GM11168 (cell line): ENCODE measurements around the gene GEMIN8.

ENCODE experiments used
- in situ Hi-C: fragments of 300-500 bp; cut with MboI; formaldehyde crosslinking; loops from one replicate; pipeline ENCODE4 v1.12.0; 2022; ENCODE audit warnings: low sequenced_read_pairs; ENCODE audit not compliant: unreplicated experiment

Gene GEMIN8, protein sequence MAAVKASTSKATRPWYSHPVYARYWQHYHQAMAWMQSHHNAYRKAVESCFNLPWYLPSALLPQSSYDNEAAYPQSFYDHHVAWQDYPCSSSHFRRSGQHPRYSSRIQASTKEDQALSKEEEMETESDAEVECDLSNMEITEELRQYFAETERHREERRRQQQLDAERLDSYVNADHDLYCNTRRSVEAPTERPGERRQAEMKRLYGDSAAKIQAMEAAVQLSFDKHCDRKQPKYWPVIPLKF

GRCh38 chrX:14029425-14030173 is at the start of gene GEMIN8:
Gene GEMIN8, minus strand, starts transcription at chrX:14029892. Its CDS starts 8,414 bp downstream, at chrX:14021478.
- in situ Hi-C loops, result loop anchor here (5.0 to 25.0 kb wide), 4 partner anchors 132 to 517 kb away; no protein-coding TSS in a partner anchor

DNA sequence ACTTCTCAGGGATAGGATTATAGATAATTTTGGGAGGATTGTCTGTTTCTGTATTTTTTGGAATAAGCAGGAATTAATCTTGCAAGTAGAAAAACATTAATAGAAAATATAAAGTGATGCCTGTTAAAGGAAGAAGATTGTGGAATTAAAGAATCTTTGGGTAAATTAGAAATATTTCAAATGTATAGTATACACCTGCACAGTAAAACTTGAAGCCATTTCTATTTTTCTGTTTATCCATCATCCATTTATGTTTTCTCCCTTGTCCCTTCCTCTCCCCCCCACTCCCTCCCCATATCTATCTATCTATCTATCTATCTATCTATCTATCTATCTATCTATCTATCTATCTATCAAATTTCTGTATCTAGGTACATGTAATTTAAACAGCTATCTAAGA is 46.9 kb upstream of the GEMIN8 start:
- in situ Hi-C loops, result loop anchor here (25.0 kb wide), 2 partner anchors 436 to 636 kb away; no protein-coding TSS in a partner anchor

DNA sequence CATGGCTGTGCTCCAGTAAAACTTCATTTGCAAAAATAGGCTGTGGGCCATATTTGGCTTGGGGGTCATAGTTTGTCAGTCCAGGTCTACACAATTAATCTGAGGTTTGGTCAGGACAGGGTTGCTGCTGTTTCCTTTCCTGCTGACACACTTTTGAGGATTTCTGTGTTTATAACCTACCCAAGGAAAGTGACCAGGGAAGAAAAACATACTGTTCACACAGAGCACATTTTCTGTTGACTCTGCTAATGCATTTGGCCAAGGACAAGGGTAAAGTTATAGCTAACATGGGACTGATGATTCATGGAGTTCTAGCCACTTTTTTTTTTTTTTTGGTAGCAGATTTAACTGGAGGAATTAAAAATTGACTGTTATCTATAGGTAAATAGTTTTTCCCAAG is 43.9 kb upstream of the GEMIN8 start:
- in situ Hi-C loops, result loop anchor here (25.0 kb wide), 1 partner anchor 1064 kb away; no protein-coding TSS in a partner anchor

- in situ Hi-C loops, result loop anchor here (25.0 kb wide), 1 partner anchor 1064 kb away; no protein-coding TSS in a partner anchor
Measured at GRCh38 chrX:14073071-14073470, 43.4 kb upstream of the GEMIN8 start.

DNA sequence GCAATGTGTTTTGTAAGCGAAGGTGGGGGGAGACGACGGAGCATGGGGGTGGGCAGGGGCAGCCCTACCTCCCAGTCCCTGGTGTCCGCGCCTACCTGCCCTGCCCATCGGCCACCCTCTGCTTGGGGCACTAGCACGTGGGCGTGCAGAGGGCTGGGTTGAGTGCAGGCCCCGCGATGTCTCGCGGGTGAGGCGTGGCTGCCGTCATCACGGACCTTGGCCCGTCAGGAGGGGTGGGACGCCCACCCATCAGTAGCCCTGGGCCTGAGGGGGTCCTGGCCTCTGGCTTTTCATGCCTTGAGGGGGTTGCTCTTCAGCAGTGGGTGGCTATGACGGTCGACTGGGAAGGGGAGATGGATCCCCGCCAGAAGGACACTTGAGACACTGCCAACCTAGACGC is 36.1 kb upstream of the GEMIN8 start:
- in situ Hi-C loops, result loop anchor here (25.0 kb wide), 1 partner anchor 1072 kb away; no protein-coding TSS in a partner anchor

DNA sequence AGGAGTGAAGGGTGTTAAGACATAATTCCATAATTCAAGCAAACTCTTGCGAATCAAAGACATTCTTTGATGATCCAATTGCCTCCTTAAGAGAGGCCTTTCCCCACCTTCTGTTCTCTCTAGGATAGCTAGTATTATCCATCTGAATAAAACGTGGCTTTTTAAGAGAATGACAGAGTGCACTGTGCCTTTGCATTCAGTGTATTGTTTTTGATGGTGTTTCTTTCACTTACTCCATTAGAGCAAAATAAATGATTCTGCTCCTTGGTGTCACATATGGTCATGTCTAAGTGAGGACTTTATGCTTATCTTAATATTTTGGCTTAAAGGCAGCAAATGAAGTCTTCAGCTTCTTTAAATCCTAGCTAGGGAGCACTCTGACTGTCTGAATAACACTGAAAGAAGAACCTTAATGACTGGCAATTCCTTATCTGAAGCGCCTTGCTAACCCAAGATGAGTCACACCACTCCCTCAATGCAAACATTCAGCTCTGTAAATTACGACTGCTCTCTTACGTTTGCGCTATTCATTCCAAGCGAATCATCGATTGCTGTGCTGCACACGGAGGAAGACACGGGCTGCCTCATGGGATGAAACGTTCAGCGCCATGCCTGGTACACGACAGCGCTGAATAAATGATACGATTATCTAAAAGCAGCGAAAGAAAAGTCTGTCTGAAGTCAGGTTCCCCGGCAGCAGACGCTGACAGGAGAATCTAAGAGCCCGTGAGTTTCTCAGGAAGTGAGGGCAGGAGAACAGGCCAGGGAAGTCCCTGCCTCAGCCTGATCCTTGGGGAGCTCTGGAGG is 35.1 kb upstream of the GEMIN8 start:
- in situ Hi-C loops, result loop anchor here (25.0 kb wide), 1 partner anchor 1072 kb away; no protein-coding TSS in a partner anchor

GRCh38 chrX:14062524-14062923 is 32.8 kb upstream of the GEMIN8 start:
- in situ Hi-C loops, result loop anchor here (25.0 kb wide), 1 partner anchor 1075 kb away; no protein-coding TSS in a partner anchor

DNA sequence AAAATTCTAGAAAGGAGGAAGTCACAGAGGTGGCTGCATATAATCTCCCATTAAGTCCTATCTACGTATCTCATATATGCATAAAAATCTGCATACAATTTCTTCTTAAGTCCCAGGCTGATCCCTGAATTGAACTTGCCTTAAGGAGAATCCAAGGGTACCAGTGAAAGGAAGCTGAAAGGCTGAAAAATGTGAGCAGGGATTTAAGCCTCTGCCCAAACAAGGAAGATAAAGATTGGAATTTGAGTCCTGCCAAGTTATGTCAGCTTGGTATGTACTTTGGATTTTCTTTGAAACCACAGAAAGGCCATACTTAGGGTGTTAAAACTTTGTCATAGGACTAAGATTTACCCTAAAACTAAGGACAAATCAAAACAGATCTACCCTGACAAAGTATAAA is 26.5 kb upstream of the GEMIN8 start:
- in situ Hi-C loops, result loop anchor here (25.0 kb wide), 1 partner anchor 1081 kb away; no protein-coding TSS in a partner anchor

DNA sequence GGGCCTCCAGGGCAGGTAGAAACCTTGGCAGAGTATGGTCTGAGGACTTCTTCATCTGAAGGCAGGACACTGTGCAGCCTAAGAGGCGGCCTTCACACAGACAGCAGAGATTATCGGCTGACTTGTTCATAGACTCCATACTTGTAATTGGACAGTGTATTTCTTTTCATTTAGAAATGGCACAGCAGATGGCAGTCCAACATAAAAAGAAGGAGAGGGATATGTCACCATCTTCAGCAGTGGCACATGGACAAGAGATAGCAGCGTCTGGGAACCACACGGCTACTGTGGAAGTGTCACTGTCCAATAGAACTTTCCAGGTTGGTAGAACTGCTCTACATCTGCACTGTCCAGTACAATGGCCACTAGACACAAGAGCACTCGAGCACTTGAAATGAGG is 21.7 kb upstream of the GEMIN8 start:
- in situ Hi-C loops, result loop anchor here (25.0 kb wide), 1 partner anchor 1086 kb away; no protein-coding TSS in a partner anchor

- in situ Hi-C loops, result loop anchor here (25.0 kb wide), 1 partner anchor 1087 kb away; no protein-coding TSS in a partner anchor
Measured at GRCh38 chrX:14050709-14051108, 21.0 kb upstream of the GEMIN8 start.

DNA sequence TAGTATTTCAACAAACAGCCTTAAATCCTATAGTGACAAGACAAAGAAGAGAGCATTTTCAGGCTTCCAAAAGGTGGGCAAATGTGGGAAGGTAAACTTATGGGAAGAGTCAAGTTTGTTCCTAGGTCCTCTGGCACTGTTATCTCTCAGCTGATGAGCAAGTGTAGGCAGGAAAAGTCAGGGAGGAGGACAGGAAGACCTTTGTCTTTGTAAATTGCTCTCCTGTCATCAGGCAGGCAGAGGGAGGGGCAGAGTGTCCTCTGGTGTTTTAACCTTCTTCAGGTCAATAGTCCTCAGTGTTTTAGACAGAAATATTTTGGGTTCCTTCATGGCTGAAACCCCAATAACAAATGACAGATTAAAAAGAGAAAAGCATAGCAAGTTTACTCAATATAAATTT is 13.5 kb upstream of the GEMIN8 start:
- in situ Hi-C loops, result loop anchor here (25.0 kb wide), 1 partner anchor 531 kb away; no protein-coding TSS in a partner anchor

- in situ Hi-C loops, result loop anchor here (10.0 to 25.0 kb wide), 2 partner anchors 375 to 527 kb away; no protein-coding TSS in a partner anchor
Measured at GRCh38 chrX:14039344-14039743, 9.7 kb upstream of the GEMIN8 start.

- in situ Hi-C loops, result loop anchor here (10.0 to 25.0 kb wide), 2 partner anchors 374 to 526 kb away; no protein-coding TSS in a partner anchor
Measured at GRCh38 chrX:14038375-14039085, 8.8 kb upstream of the GEMIN8 start.

DNA sequence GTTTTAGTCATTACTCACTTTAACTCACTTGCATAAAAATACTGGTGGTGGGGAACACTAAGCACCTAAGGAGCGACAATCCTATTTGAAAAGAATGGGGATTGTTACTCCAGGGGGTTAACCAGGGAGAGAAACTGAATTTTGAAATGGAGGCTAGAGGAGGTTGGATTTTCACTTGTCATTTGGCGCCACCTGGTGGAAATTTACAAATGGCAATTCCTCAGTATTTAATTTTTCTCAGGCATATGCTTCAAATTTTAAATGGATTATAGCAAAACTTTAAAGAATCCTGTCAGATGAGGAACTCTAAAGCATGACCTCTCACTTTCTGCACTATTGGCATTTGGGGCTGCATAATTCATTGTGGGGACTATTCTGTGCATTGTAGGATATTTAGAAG is 2.7 kb upstream of the GEMIN8 start:
- in situ Hi-C loops, result loop anchor here (5.0 to 25.0 kb wide), 3 partner anchors 135 to 520 kb away; no protein-coding TSS in a partner anchor

DNA sequence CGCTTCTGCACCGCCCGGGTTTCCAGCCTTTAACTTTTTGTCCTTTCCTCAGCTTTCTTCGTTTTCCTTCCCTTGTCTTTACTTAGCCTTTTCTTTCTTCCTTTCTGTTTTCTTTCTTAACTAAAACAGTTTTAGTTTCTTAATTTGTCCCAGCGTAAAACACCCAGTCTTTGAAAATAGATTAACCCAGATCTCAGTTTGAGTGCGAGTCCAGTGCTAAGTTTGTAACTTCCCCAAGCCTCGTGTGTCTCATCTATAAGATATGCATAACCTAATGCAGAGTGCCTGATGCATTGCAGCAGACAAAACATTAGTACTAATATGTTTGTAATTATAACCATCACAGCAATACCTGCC is 460 bp upstream of the GEMIN8 start:
- in situ Hi-C loops, result loop anchor here (5.0 to 25.0 kb wide), 3 partner anchors 133 to 518 kb away; no protein-coding TSS in a partner anchor

- in situ Hi-C loops, result loop anchor here (10.0 to 25.0 kb wide), 2 partner anchors 264 to 517 kb away; no protein-coding TSS in a partner anchor
Measured at GRCh38 chrX:14029039-14029424, 660 bp downstream of the GEMIN8 start.

DNA sequence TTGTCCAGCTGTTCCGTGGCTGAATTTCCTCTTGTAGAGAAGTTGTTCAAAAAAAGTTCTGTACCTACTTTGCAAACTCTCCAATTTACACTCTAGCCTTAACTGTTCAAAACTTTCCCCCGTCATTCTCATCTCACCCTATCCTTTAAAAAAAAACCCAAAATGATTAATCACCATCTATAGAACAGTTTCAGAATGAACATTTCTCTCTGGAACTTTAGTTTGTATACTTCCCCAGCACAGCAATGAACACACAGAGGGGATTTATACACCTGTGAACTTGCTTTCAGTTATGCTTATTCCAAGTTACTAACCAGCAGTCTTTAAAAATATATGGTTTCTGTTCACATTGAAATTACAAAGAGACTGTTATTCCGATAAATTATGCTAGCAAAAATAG is 1.2 kb downstream of the GEMIN8 start:
- in situ Hi-C loops, result loop anchor here (10.0 to 25.0 kb wide), 2 partner anchors 264 to 516 kb away; no protein-coding TSS in a partner anchor

DNA sequence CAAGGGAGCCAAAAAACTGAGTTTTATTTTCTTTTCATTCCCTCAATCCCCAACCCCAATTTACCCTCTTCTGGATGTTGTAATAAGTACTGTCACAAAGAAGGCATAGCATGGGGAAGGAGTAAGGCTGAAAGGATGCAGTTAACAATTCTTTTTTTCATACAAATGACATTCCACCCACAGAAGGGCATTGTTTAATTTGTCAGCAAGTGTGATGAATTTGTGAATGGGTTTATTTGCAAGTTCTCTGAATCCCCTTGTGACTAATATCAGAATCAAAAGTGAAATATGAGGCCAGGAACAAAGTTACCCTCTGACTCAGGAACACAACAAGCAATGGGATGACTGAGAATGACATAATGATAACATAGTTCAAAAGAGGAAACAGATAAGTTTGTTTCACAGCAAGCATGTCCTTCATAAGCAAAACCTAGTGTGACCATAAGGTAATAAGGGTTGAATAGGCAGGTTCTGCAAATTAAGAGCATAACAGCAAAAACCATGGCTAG is 2.1 kb downstream of the GEMIN8 start:
- in situ Hi-C loops, result loop anchor here (10.0 to 25.0 kb wide), 2 partner anchors 263 to 515 kb away; no protein-coding TSS in a partner anchor

DNA sequence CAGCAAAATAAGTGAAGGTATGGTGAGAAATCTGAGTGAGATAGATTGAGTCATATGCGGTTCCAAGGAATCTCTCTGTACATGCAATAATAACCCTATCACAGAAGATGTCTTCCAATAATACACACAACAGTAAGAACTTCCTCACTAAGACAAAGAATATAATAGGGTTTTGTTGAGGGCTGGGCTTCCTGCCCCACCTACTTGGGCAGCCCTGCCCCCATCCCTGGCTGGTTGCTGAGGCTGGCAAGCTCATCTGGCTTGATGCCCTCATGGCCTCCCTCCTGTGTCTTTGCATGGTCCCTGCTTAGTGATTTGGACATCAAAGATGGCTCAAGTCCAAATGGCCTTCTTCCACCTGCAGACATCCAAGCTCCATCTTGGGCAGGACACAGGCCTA is 2.7 kb downstream of the GEMIN8 start:
- in situ Hi-C loops, result loop anchor here (10.0 to 25.0 kb wide), 2 partner anchors 262 to 515 kb away; no protein-coding TSS in a partner anchor
